DOHH2 (cell line): ENCODE measurements around the gene PPP1R15B.

Source experiments
- CTCF ChIP-seq: fragments of 200-600 bp; sonication (generic); IDR thresholded peaks from one replicate; pipeline ENCODE4 v1.5.1; 2014; ENCODE audit warnings: antibody characterized with exemption, mild to moderate bottlenecking, low read depth, low read length; ENCODE audit not compliant: poor library complexity, severe bottlenecking
- EZH2phosphoT487 ChIP-seq: fragments of 200-600 bp; sonication (generic); IDR thresholded peaks from 2 replicates; pipeline ENCODE4 v1.6.1; 2017; ENCODE audit warnings: borderline replicate concordance, mild to moderate bottlenecking, antibody characterized with exemption, low read length, moderate library complexity, mixed read lengths

DNA sequence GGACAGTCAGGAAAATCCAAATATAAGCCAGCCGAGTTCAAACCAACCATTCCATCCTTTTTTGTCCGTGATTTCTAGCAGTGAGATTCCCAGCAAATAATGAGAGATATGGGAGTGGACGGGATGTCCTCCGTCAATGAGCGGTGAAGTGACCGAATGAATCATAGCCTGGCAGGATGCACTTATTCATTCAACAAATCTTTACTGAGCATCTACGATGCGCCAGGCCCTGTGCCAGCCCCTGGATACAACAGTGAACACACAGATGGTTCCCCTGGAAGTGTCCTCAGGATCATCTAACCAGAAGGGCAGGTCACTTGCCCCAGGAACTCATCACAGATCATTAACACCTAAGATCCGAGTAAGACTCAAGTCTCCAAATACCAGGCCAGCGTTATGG is 43.7 kb downstream of the PPP1R15B start:
- TF ChIP-seq CTCF: no peak
- TF ChIP-seq EZH2phosphoT487: no peak
